ENCODE data around the gene ARHGAP29. TPM values are rescaled to one million over a fixed set of nuclear protein-coding genes. Genes with fewer than 3 reads are reported as not detected.

ARHGAP29 gene
- total and polyA plus RNA-seq, 2 of the 8 experiments (the other 6 are each of a cell fraction or from before 2014, with no cell fraction given) = 0.57 to 3.2 TPM

DNA sequence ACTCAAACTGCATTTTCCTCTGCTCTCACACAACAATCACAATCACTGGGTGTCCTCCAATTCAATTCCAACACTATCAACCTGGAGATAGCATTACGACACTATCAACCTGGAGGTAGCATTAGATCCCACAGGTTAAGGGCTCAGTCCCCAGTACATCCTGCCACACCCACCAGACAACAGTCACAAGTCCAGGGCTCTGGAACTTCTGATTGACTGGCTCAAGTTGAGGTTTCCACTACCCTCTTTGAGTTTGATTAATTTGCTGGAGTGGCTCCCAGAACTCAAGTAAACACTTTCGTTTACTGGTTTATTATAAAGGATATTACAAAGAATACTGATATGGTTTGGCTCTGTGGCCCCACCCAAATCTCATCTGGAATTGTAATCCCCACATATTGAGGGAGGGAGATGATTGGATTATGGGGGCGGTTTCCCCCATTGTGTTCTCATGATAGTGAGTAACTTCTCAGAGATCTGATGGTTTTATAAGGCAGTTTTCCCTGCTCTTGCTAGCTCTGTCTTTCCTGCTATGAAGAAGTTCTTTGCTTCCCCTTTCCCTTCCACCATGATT is 49.6 kb upstream of the ARHGAP29 start:
- Histone ChIP-seq H3K79me1 (ENCODE audit: low read depth, low read length) (no peaks in the 10 kb centered on the region), H3K23me2 (ENCODE audit: low read depth, low read length) (no peaks in the 10 kb centered on the region), H4K20me1 (replicated peaks in 1 of 2; ENCODE audit: control insufficient read depth in 1 of 2, insufficient read depth in 2 of 2, low read length in 2 of 2) (no peaks in the 10 kb centered on the region), H3K4me1 (replicated peaks in 1 of 4; ENCODE audit: control insufficient read depth in 3 of 4, insufficient read depth in 4 of 4, low read length in 3 of 4) (no peaks in the 10 kb centered on the region), H3K27me3 (replicated peaks in 1 of 4; ENCODE audit: control insufficient read depth in 3 of 4, extremely low read depth in 1 of 4, insufficient read depth in 3 of 4, low read length in 3 of 4) (no peaks in the 10 kb centered on the region), H4K8ac (ENCODE audit: extremely low read depth, insufficient read depth, low read length) (no peak overlapping the region), H3K56ac (replicated peaks; ENCODE audit: insufficient read length, low read depth, low read length) (no peak overlapping the region), H4K5ac (ENCODE audit: insufficient read length, low read depth, low read length) (no peak overlapping the region), H3K36me3 (ENCODE audit: control insufficient read depth in 2 of 4, insufficient read depth in 4 of 4, low read length in 3 of 4) (no peaks in the 10 kb centered on the region), H3K27ac (ENCODE audit: low read depth, low read length) (no peak overlapping the region), H3K9ac (replicated peaks in 1 of 4; ENCODE audit: extremely low read depth in 1 of 4, low read depth in 3 of 4, low read length in 3 of 4) (no peak overlapping the region), H3K18ac (ENCODE audit: extremely low read depth, low read length) (no peak overlapping the region), H2BK5ac (ENCODE audit: low read depth, low read length) (no peak overlapping the region), H2BK15ac (ENCODE audit: low read length) (no peak overlapping the region), H3K23ac (ENCODE audit: insufficient read length) (no peak overlapping the region), H3K14ac (ENCODE audit: insufficient read length) (no peak overlapping the region), H2BK20ac (ENCODE audit: low read length) (no peak overlapping the region), H3K9me3 (ENCODE audit: insufficient read depth in 2 of 2, low read depth in 1 of 2, low read length in 1 of 2) (no peaks in the 10 kb centered on the region), H3K79me2 (ENCODE audit: control insufficient read depth in 1 of 2, insufficient read depth in 2 of 2, low read length in 2 of 2) (no peaks in the 10 kb centered on the region), H2AFZ (ENCODE audit: low read length) (no peak overlapping the region), H2BK12ac (ENCODE audit: low read depth, low read length) (no peak overlapping the region), H4K91ac (replicated peaks; ENCODE audit: insufficient read length, low read length) (no peak overlapping the region), H2BK120ac (replicated peaks; ENCODE audit: low read depth, low read length) (no peak overlapping the region), H3K4me3 (ENCODE audit: extremely low read depth in 1 of 4, insufficient read depth in 2 of 4, low read depth in 3 of 4, low read length in 4 of 4) (no peak overlapping the region), H3K4ac (replicated peaks; ENCODE audit: insufficient read length, low read depth, low read length) (no peak overlapping the region), H3K4me2 (ENCODE audit: insufficient read depth in 1 of 2, low read depth in 2 of 2, low read length in 2 of 2) (no peak overlapping the region), H2AK5ac (ENCODE audit: low read depth, low read length) (no peak overlapping the region)
- 88% methylated on average over 3 of the region's 3 CpGs; no CpG with 5 or more reads in 1 of the 2 experiments for WGBS, 2 experiments (ENCODE audit: extremely low coverage in 1 of 2, insufficient coverage in 1 of 2, insufficient read length in 1 of 2, insufficient replicate concordance in 2 of 2, low coverage in 1 of 2, low lambda C conversion rate in 2 of 2, missing lambda C conversion rate in 1 of 2)
- DNase-seq (ENCODE audit: low read depth in 1 of 2, low spot score in 2 of 2) = no peak
- no peak for FAIRE-seq
- CTCF ChIA-PET (ENCODE audit: partially characterized antibody) = no interaction called here
- POLR2A ChIA-PET (ENCODE audit: partially characterized antibody) = no interaction called here
- TF ChIP-seq SIRT6 (IDR thresholded peaks at IDR 0.05; ENCODE audit: low read length) (no peak), MAFK (IDR thresholded peaks at IDR 0.05; ENCODE audit: low read depth, low read length) (no peak), EGR1 (IDR thresholded peaks at IDR 0.05; ENCODE audit: borderline replicate concordance, low read depth, low read length) (no peak), TAF1 (IDR thresholded peaks at IDR 0.05; ENCODE audit: low read depth, low read length) (no peak), SIN3A (conservative IDR thresholded peaks at IDR 0.05 in 1 of 2, IDR thresholded peaks at IDR 0.05 in 1 of 2; ENCODE audit: low read depth in 1 of 2, low read length in 2 of 2) (no peak), CEBPB (IDR thresholded peaks at IDR 0.05; ENCODE audit: low read depth, low read length) (no peak), JUN (IDR thresholded peaks at IDR 0.05; ENCODE audit: low read depth, low read length) (no peak), CBX8 (IDR thresholded peaks at IDR 0.05; ENCODE audit: borderline replicate concordance, low read depth, low read length) (no peak), BACH1 (IDR thresholded peaks at IDR 0.05; ENCODE audit: low read length) (no peak), HDAC6 (IDR thresholded peaks at IDR 0.05; ENCODE audit: low read depth, low read length) (no peak), CHD2 (IDR thresholded peaks at IDR 0.05; ENCODE audit: low read length) (no peak), MAX (IDR thresholded peaks at IDR 0.05) (no peak), POU5F1 (IDR thresholded peaks at IDR 0.05; ENCODE audit: low read depth, low read length) (no peak)
- TF ChIP-seq, protein P1, sequence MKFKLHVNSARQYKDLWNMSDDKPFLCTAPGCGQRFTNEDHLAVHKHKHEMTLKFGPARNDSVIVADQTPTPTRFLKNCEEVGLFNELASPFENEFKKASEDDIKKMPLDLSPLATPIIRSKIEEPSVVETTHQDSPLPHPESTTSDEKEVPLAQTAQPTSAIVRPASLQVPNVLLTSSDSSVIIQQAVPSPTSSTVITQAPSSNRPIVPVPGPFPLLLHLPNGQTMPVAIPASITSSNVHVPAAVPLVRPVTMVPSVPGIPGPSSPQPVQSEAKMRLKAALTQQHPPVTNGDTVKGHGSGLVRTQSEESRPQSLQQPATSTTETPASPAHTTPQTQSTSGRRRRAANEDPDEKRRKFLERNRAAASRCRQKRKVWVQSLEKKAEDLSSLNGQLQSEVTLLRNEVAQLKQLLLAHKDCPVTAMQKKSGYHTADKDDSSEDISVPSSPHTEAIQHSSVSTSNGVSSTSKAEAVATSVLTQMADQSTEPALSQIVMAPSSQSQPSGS (IDR thresholded peaks at IDR 0.05; ENCODE audit: low read length) = no peak
